Measurements from ENCODE around the gene LSAMP. TPM values are rescaled to one million over a fixed set of nuclear protein-coding genes. Genes with fewer than 3 reads are reported as not detected.

Gene LSAMP
- total and polyA plus RNA-seq, 2 of the 8 experiments (the other 6 are each of a cell fraction or from before 2014, with no cell fraction given): 1.8 to 5.7 TPM

DNA sequence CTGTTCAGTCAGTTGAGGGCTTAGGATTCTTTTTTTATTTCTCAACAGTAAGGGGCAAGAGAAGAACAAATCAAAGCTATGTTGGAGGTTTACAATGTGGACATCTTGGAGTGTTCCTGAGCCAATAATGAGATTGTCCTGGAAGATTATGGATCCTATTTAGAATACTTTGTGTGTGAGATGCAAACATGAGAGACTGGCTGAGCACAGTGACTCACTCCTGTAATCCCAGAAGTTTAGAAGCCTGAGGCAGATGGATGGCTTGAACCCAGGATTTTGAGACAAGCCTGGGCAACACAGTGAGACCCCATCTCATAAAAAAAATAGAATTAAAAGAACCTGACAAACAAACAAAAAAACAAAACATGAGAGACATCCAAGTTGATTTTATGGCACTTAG lies 470.3 kb downstream of the LSAMP start:
- no peaks in the 10 kb centered on the region for H3K23me2 ChIP-seq (ENCODE audit: low read depth, low read length)
- H3K9ac ChIP-seq (replicated peaks in 1 of 4; ENCODE audit: extremely low read depth in 1 of 4, low read depth in 3 of 4, low read length in 3 of 4): no peak overlapping the region
- no peaks in the 10 kb centered on the region for H3K79me1 ChIP-seq (ENCODE audit: low read depth, low read length)
- POLR2A ChIA-PET (ENCODE audit: partially characterized antibody): no interaction called here
- no peak overlapping the region for H3K27ac ChIP-seq (ENCODE audit: low read depth, low read length)
- no peaks in the 10 kb centered on the region for H3K36me3 ChIP-seq (ENCODE audit: control insufficient read depth in 2 of 4, insufficient read depth in 4 of 4, low read length in 3 of 4)
- H3K9me3 ChIP-seq (ENCODE audit: insufficient read depth in 2 of 2, low read depth in 1 of 2, low read length in 1 of 2): no peaks in the 10 kb centered on the region; a peak in 1 of 4 replicates
- DNase-seq (ENCODE audit: low read depth in 1 of 2, low spot score in 2 of 2): no peak
- H3K14ac ChIP-seq (ENCODE audit: insufficient read length): no peak overlapping the region
- H3K4me3 ChIP-seq (ENCODE audit: extremely low read depth in 1 of 4, insufficient read depth in 2 of 4, low read depth in 3 of 4, low read length in 4 of 4): no peak overlapping the region
- H3K79me2 ChIP-seq (ENCODE audit: control insufficient read depth in 1 of 2, insufficient read depth in 2 of 2, low read length in 2 of 2): no peaks in the 10 kb centered on the region
- no peak overlapping the region for H4K91ac ChIP-seq (replicated peaks; ENCODE audit: insufficient read length, low read length)
- no peak overlapping the region for H4K5ac ChIP-seq (ENCODE audit: insufficient read length, low read depth, low read length)
- H2BK20ac ChIP-seq (ENCODE audit: low read length): no peak overlapping the region
- H3K56ac ChIP-seq (replicated peaks; ENCODE audit: insufficient read length, low read depth, low read length): no peak overlapping the region
- no peak overlapping the region for H2BK120ac ChIP-seq (replicated peaks; ENCODE audit: low read depth, low read length)
- no peaks in the 10 kb centered on the region for H4K20me1 ChIP-seq (replicated peaks in 1 of 2; ENCODE audit: control insufficient read depth in 1 of 2, insufficient read depth in 2 of 2, low read length in 2 of 2)
- no peak overlapping the region for H4K8ac ChIP-seq (ENCODE audit: extremely low read depth, insufficient read depth, low read length)
- FAIRE-seq: no peak
- H2BK5ac ChIP-seq (ENCODE audit: low read depth, low read length): no peak overlapping the region
- H3K23ac ChIP-seq (ENCODE audit: insufficient read length): no peak overlapping the region
- CTCF ChIA-PET (ENCODE audit: partially characterized antibody): interaction anchor here (1.1 kb wide), 1 partner anchor 12 kb away, joined by 3 read pairs; no protein-coding TSS in a partner anchor
- 0 out of 7 replicates have a peak, but pooled peaks cover 0 to 2% (median 0%) of the 10 kb centered on the region in 4 experiments for H3K4me1 ChIP-seq (replicated peaks in 1 of 4; ENCODE audit: control insufficient read depth in 3 of 4, insufficient read depth in 4 of 4, low read length in 3 of 4)
- H2AFZ ChIP-seq (ENCODE audit: low read length): no peak overlapping the region
- H2AK5ac ChIP-seq (ENCODE audit: low read depth, low read length): no peak overlapping the region
- no peak overlapping the region for H2BK15ac ChIP-seq (ENCODE audit: low read length)
- H2BK12ac ChIP-seq (ENCODE audit: low read depth, low read length): no peak overlapping the region
- H3K27me3 ChIP-seq (replicated peaks in 1 of 4; ENCODE audit: control insufficient read depth in 3 of 4, extremely low read depth in 1 of 4, insufficient read depth in 3 of 4, low read length in 3 of 4): no peaks in the 10 kb centered on the region
- TF ChIP-seq EZH2 (IDR thresholded peaks at IDR 0.05; ENCODE audit: low read depth, low read length, severe bottlenecking): no peak
- TF ChIP-seq BACH1 (IDR thresholded peaks at IDR 0.05; ENCODE audit: low read length): no peak
- TF ChIP-seq CBX8 (IDR thresholded peaks at IDR 0.05; ENCODE audit: borderline replicate concordance, low read depth, low read length): no peak
- no peak for TF ChIP-seq SP2 (IDR thresholded peaks at IDR 0.05; ENCODE audit: low read length)
- no peak for TF ChIP-seq CEBPB (IDR thresholded peaks at IDR 0.05; ENCODE audit: low read depth, low read length)
- TF ChIP-seq BCL11A (IDR thresholded peaks at IDR 0.05; ENCODE audit: low read depth in 2 of 2, low read length in 2 of 2): no peak
- TF ChIP-seq NRF1 (IDR thresholded peaks at IDR 0.05; ENCODE audit: low read depth, low read length): no peak
- no peak for TF ChIP-seq CHD1 (IDR thresholded peaks at IDR 0.05; ENCODE audit: low read depth, low read length)
- no peak overlapping the region for H3K4ac ChIP-seq (replicated peaks; ENCODE audit: insufficient read length, low read depth, low read length)
- H3K4me2 ChIP-seq (ENCODE audit: insufficient read depth in 1 of 2, low read depth in 2 of 2, low read length in 2 of 2): no peak overlapping the region
- H3K18ac ChIP-seq (ENCODE audit: extremely low read depth, low read length): no peak overlapping the region

Data from H1 (cell line).